Measurements from ENCODE around the gene HELZ2.

The HELZ2 gene

GRCh38 chr20:63598479-63599395, 24.7 kb upstream of the HELZ2 start:
- DNase-seq (ENCODE audit: low read depth in 3 of 3): no peak

- no peak for DNase-seq (ENCODE audit: low read depth in 3 of 3)
Observed at GRCh38 chr20:63597651-63598478, 23.8 kb upstream of the HELZ2 start.

- no peak for DNase-seq (ENCODE audit: low read depth in 3 of 3)
Observed at GRCh38 chr20:63596423-63596822, 22.4 kb upstream of the HELZ2 start.

- DNase-seq (ENCODE audit: low read depth in 3 of 3): no peak
Observed at GRCh38 chr20:63595416-63596127, 21.5 kb upstream of the HELZ2 start.

GRCh38 chr20:63594043-63594561, 20.1 kb upstream of the HELZ2 start:
- DNase-seq (ENCODE audit: low read depth in 3 of 3): no peak

DNA sequence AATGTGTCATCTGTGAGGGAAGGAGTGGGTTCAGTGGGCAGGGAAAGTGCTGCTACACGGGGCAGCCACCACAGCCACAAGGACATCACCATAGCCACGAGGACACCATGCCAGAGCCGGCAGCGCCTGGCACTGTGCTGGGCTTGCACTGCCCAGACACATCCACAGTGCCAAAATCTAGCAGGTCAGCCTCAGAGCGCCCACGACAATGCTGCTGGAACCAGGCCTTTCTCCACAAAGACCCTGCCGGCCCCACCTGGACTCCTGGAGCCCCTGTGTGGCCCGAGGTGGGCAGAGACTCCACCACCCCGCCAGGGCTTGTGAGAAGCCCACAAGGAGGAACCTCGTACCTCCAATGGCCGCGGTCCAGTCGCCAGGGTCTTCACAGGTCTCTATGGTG, 18.6 kb upstream of the HELZ2 start:
- DNase-seq (ENCODE audit: low read depth in 3 of 3): no peak

DNA sequence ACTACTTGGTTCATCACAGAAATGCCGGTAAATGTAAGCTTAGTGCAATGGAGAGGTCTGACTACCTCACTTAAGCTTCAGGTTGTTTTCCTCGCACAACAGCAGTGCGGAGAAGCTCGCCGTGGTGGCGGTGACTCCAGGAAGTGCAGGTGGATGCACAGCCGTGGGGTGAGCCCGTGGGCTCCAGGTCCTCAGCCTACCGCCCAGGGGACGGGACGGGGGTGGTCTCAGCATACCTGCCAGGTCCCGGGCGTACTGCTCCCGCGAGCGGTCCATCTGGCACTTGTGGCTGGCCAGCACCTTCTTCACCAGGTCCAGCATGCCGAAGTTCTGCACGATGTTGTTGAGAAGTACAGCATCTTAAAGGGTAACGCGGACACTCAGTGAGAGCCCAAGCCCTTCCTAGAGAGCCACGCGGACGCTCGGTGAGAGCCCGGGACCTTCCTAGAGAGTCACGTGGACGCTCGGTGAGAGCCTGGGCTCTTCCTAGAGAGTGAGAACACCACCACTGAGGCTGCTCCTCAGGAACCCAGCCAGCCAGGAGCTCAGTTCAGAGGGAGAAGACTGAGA, 17.8 kb upstream of the HELZ2 start:
- no peak for DNase-seq (ENCODE audit: low read depth in 3 of 3)

DNA sequence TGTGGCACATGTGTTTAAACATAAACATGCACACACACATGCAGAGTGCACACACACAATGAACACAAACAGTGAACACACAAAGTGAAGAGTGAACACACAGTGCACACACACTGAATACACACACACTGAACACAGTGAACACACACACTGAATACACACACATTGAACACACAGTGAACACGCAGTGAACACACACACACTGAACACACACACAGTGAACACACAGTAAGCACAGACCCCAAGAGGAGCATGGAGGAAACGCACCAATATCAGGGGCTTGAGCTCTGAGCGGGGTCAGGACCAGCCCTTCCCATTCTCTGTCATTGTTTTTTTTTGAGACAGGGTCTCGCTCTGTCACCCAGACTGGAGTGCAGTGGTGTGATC, 17.1 kb upstream of the HELZ2 start:
- DNase-seq (ENCODE audit: low read depth in 3 of 3): no peak

DNA sequence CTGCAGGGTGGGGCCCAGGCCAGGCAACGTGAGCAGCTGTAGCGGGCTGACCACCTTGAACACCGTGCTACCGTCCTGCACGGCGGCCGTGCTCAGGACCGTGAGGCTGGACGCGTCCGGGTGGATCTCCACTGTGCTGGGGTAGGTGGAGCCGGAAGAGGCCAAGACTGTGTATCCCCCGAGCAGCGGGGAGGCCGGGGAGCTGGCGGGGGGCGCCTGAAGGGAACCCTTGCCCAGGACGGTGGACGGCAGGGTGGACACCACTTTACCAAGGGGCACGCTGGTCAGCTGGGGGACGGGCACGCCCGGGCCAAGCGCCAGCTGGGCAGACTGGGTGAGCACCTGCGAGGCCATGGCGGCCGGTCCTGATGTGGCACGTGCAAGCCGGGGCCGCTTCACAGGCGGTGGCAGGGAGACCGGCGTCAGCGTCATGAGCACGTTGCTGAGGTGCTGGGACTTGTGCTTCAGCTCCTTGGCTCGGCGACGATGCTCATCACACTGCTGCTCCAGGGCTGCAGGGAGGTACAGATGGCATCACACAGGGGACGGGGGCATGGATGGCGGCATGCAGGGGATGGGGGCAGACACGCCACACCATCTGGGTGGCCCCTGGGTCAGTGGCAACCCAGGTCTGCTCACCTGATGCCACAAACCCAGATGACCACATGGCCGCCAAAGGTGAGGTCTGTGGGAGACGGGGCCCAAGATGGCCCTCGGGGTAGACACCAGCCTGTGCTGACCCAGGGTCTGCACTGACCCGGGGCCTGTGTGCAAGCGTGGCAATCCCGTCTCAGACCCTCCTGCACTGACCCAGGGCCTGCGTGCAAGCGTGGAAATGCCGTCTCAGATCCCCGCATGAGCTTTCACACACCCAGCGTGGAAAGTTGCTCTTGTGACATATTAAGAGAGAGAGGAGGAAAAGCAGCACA, 16.4 kb upstream of the HELZ2 start:
- DNase-seq (ENCODE audit: low read depth in 3 of 3): no peak

GRCh38 chr20:63589261-63590217, 15.5 kb upstream of the HELZ2 start:
- no peak for DNase-seq (ENCODE audit: low read depth in 3 of 3)

- no peak for DNase-seq (ENCODE audit: low read depth in 3 of 3)
Observed at GRCh38 chr20:63588641-63589041, 14.6 kb upstream of the HELZ2 start.

DNA sequence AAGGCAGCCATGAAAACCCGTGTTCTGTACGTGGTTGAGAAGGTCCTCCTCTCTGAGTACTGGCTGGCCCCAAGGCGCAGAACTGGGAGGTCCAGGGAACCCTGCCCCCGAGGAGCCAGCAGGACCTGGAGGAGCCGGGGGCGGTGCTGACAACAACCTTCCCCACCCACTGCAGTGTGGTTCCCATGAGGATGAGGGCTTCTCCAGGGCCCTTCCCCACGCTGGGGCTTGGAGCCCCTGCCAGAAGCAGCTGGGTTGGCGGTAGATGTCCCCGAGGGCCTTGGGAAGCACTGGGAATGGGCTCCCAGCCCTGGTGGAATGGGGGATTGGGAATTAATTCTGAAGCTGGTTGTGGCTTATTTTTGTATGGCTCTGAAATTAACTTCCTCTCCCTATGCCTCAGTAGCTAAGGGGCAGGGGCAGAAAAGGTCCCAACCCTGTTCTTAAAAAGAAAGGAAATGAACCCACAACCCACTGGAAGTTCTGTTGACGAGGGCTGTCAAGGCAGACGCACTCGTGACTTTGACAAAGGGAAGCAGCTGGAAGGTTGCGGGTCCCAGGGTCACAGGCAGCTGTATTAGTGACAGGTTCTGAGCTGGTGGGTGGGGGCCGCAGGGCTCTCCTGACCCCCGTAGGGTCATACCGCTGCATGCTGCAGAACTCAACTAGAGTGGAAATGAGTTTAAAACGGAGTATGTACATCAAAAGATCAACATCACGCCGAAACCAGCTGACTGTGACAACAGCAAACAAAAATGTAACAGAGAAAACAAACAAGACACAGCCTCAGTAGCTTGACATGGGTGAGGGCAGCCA, 13.9 kb upstream of the HELZ2 start:
- no peak for DNase-seq (ENCODE audit: low read depth in 3 of 3)

DNA sequence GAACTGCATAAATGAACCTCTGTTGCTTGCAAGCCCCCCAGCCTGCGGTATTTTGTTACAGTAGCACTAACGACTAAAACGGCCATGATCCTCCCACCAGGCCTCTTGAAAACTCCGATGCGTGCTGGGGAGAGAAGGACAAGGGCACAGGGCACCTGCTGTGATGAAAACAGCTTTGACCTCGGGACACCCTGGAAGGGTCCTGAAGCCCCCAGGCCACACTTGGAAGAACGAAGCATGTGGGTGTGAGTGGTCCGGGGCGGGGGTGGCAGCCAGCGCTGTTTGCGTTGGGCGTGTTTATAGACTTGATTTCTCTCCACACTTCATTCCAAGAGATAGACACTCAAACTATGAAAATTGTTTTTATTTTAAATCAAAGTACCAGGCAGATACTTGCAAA, 13.2 kb upstream of the HELZ2 start:
- no peak for DNase-seq (ENCODE audit: low read depth in 3 of 3)

GRCh38 chr20:63586797-63587196, 12.8 kb upstream of the HELZ2 start:
- DNase-seq (ENCODE audit: low read depth in 3 of 3): no peak

DNA sequence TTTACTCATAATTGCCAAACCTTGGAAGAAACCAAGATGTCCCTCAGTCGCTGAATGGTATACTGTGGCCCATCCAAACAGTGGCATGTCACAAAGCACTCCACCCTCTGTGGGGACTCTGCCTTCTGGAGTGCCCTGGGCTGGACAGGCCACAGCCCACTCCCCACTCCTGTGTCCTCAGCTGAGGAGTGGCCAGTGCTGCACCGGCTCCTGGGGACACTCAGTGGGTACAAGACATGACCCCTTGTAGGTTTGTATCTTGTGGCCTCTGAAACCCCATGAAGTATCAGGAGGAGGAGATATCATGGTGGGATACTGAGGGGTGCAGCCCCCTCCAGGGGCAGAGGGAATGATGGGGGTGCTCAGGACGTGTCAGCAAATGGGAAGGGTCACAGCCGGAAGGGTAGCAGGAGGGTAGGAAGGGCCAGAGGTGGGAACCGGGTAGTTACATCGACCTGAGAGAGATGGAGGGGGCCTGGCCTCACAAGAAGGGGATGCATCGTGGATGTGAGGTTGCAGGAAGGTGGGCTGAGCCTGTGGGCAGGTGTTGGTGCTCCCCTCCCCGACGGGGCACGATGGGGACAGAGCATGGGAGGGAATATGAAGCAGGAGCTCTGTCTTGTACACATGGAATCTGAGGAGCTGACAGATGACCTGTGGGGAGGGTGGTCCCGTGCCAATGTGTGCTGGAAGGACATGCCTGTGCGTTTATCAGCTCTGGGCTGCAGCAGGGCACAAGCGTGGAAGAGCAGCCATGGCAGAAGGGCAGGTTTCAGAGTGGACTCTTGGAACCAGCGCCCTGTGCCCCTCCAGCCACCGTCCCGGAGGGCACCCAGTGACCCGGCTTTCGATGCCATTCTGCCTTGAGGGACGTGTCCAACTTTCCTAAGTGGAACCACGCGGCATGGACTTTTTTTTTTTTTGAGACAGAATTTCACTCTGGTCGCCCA, 11.9 kb upstream of the HELZ2 start:
- DNase-seq (ENCODE audit: low read depth in 3 of 3): no peak

- no peak for DNase-seq (ENCODE audit: low read depth in 3 of 3)
Observed at GRCh38 chr20:63582382-63583063, 8.5 kb upstream of the HELZ2 start.

Data from stimulated activated CD4-positive, alpha-beta T cell treated with anti-CD3 and anti-CD28 coated beads, TNF-alpha, amount 100 ng/mL, for 48 hours (primary cell).